Vagina (tissue), 2 donors: ENCODE results near the gene SLC35F1.

Source experiments
- POLR2A ChIP-seq, 2 donors: fragments of 450-650 bp; IDR thresholded peaks; one replicate each; pipeline ENCODE4 v1.6.1; 2017; ENCODE audit warnings: antibody characterized with exemption in 2 of 2, mild to moderate bottlenecking in 2 of 2, moderate library complexity in 2 of 2
- TF ChIP-seq, protein P1 (sequence below), 3 experiments: fragments of 450-650 bp in 2 of 3; fragments of 200-600 bp in 1 of 3; sonication (generic) in 1 of 3; IDR thresholded peaks; one replicate each; pipeline ENCODE4 v1.5.1; 2017 to 2019; ENCODE audit warnings: antibody characterized with exemption in 3 of 3, mild to moderate bottlenecking in 2 of 3, moderate library complexity in 2 of 3

DNA sequence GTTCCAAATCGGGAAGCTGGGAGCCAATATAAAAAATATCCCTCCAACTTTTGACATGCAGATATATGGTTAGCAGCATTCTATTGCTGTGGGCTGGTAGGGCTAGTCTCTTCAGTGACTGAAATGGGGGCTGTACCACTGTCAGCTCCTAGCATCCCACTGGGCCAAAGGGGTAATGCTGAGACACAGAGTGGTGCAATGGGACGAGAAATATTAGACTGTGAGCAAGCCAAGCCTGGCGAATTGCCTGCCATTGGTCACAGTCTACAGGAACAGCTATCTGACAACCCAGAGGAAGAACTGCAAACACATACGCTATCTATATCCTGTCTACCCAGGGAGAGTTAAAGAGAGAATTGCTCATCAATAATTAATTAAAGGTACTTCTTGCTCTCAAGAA, 3.5 kb downstream of the SLC35F1 start:
- TF ChIP-seq, protein P1, sequence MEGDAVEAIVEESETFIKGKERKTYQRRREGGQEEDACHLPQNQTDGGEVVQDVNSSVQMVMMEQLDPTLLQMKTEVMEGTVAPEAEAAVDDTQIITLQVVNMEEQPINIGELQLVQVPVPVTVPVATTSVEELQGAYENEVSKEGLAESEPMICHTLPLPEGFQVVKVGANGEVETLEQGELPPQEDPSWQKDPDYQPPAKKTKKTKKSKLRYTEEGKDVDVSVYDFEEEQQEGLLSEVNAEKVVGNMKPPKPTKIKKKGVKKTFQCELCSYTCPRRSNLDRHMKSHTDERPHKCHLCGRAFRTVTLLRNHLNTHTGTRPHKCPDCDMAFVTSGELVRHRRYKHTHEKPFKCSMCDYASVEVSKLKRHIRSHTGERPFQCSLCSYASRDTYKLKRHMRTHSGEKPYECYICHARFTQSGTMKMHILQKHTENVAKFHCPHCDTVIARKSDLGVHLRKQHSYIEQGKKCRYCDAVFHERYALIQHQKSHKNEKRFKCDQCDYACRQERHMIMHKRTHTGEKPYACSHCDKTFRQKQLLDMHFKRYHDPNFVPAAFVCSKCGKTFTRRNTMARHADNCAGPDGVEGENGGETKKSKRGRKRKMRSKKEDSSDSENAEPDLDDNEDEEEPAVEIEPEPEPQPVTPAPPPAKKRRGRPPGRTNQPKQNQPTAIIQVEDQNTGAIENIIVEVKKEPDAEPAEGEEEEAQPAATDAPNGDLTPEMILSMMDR (IDR thresholded peaks at IDR 0.05), result no peak
- TF ChIP-seq POLR2A (IDR thresholded peaks at IDR 0.05), result no peak
